HG02938 (cell line): ENCODE results near the gene DHX16.

Experiments
- ATAC-seq: cut with Tn5 transposase; IDR thresholded peaks from one replicate; pipeline ENCODE4 v1.9.1; 2021; ENCODE audit warnings: mild to moderate bottlenecking, moderate library complexity; ENCODE audit not compliant: unreplicated experiment

DHX16 gene

GRCh38 chr6:30611150-30611855, 61.5 kb downstream of the DHX16 start:
- ATAC-seq = no peak

DNA sequence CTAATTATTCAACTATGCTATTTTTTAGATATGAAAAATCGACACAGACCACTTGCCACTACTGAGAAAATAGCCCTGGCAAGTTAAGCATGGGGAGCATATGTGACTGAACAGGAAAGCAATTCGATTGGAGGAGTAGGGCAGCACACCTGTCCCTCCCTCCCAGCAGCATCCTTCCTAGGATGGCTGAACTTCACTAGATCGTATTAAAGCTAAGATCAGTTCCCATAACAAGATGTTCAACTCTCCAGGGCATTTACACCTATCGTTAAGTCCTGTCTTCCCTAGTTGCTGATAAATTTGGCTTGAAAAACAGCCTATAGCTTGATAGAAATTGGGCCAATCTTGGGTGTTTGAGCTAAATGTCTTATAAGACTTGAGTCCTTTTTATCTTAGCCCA, 62.7 kb downstream of the DHX16 start:
- ATAC-seq = no peak

DNA sequence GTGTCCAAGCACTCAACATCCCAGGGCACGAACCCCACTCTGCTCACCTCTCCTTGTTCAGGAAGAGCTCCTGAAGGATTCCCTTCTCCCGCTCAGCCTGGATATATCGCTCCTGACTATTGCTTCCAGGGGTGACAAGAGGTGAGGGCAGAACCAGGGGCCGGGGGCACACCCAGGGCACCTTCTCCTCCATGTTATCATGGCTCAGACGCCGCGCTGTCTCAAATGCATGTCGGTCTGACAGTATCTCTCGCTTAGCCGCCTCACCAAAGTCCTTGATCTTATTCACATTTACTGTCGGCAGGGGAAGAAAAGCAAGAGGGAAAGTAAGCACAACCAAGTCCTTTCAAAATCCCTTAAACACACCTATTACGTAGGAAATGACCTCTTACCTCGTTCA, 68.8 kb downstream of the DHX16 start:
- ATAC-seq = no peak
